Kidney (tissue), 14 donors: ENCODE data around the gene SOX5. TPM values are rescaled to one million over a fixed set of nuclear protein-coding genes. Genes with fewer than 3 reads are reported as not detected.

Experiments used
- DNase-seq, 5 donors: peaks; one replicate each; pipeline ENCODE4 v3.0.0-alpha.2; 2013 to 2020
- FAIRE-seq: peaks from 2 replicates; lab custom pipeline; 2012; peaks lifted over from hg19 to GRCh38; lab: Jason Lieb, UNC
- H3K27ac ChIP-seq, 2 donors: one replicate each; pipeline ENCODE4 v1.7.0; 2013; ENCODE audit warnings: low read depth in 2 of 2, low read length in 2 of 2, inconsistent platforms in 1 of 2
- H3K27me3 ChIP-seq: one replicate; pipeline ENCODE4 v1.7.1; 2013; ENCODE audit warnings: low read length, inconsistent platforms; ENCODE audit not compliant: control insufficient read depth, insufficient read depth
- H3K36me3 ChIP-seq, 3 donors: one replicate each; pipeline versions ENCODE4 v1.7.0 to v1.7.1; 2013; ENCODE audit warnings: low read length in 3 of 3, control low read depth in 1 of 3, inconsistent platforms in 1 of 3; ENCODE audit not compliant: insufficient read depth in 3 of 3, control insufficient read depth in 2 of 3
- H3K4me1 ChIP-seq, 3 donors: one replicate each; pipeline versions ENCODE4 v1.7.0 to v1.7.1; 2013; ENCODE audit warnings: low read length in 3 of 3, inconsistent platforms in 1 of 3, low read depth in 1 of 3; ENCODE audit not compliant: control insufficient read depth in 2 of 3, insufficient read depth in 2 of 3
- H3K4me3 ChIP-seq, 3 donors: one replicate each; pipeline versions ENCODE4 v1.7.0 to v1.8.1; 2013; ENCODE audit warnings: low read length in 3 of 3, control low read depth in 1 of 3, inconsistent platforms in 1 of 3
- H3K9ac ChIP-seq, 3 donors: one replicate each; pipeline versions ENCODE4 v1.7.0 to v1.7.1; 2013; ENCODE audit warnings: low read length in 3 of 3, control low read depth in 1 of 3, inconsistent platforms in 1 of 3
- H3K9me3 ChIP-seq, 3 donors: one replicate each; pipeline versions ENCODE4 v1.7.0 to v1.7.1; 2013; ENCODE audit warnings: low read length in 3 of 3, control low read depth in 1 of 3, inconsistent platforms in 1 of 3; ENCODE audit not compliant: control insufficient read depth in 2 of 3, insufficient read depth in 1 of 3
- intact Hi-C: fragments of 100-400 bp; cut with DNase I; formaldehyde crosslinking; loops from one replicate; pipeline ENCODE4 v1.11.1; 2022
- polyA plus RNA-seq: library from polyadenylated mRNA; stranded (reverse); fragments of 350-450 nt; fragmentation: Illumina TruSeq; extraction: RNeasy Lipid Tissue Mini Kit (QIAGEN cat#74804); gene quantifications from one replicate; pipeline ENCODE4 v1.2.3, GENCODE V29; 2014; ENCODE audit warnings: low read depth, low replicate concordance; ENCODE audit not compliant: insufficient read depth
- total RNA-seq: library from RNA; stranded (reverse); fragmentation: NEBNext Ultra II Directional; extraction: Animal tissue kit (Norgen Biotek cat#: 25700); gene quantifications from one replicate; pipeline ENCODE4 v1.2.1, GENCODE V29; 2021
- TF ChIP-seq, protein P1 (sequence below): IDR thresholded peaks from 3 replicates; pipeline ENCODE4 v1.5.1; 2012; ENCODE audit warnings: mild to moderate bottlenecking, moderate library complexity, borderline replicate concordance; ENCODE audit not compliant: insufficient read depth; ENCODE audit errors: extremely low read depth
- donor health status: control.
- donor health status: control.
- donor health status: control.
- donor health status: control.
- donor health status: control.
- donor health status: DM: yes; HTN: yes; CAD: no.
- donor health status: Normal renal cell carcinoma (clear cell type).

The SOX5 gene
- total and polyA plus RNA-seq, 2 donors from 2014 or later, result 0.54 to 10.8 TPM

DNA sequence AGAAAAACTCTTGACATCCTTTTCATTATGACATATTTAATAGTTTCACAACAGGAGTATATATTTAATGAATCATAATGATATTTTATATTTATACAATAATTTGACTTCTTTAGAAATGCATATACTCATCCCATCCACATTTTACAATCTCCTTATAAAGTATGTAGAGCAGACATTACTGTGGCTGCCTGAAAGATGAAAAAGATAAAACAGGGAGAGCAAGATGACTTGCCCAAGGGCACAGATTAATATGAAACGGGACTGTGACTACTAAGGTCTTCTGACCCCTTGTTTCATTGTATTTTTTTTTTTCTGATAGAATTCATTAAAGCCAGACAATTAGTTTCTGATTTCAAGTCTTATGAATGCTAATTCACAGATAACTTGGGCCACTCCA, 293.6 kb downstream of the SOX5 start:
- Histone ChIP-seq H3K36me3 (no peaks in the 10 kb centered on the region), H3K4me3 (no peak overlapping the region), H3K9ac (no peak overlapping the region), H3K27ac (no peak overlapping the region), H3K4me1 (no peaks in the 10 kb centered on the region), H3K27me3 (no peaks in the 10 kb centered on the region), H3K9me3 (no peaks in the 10 kb centered on the region)
- DNase-seq (no peak), FAIRE-seq (no peak)
- intact Hi-C loops, result no loop called here
- TF ChIP-seq, protein P1, sequence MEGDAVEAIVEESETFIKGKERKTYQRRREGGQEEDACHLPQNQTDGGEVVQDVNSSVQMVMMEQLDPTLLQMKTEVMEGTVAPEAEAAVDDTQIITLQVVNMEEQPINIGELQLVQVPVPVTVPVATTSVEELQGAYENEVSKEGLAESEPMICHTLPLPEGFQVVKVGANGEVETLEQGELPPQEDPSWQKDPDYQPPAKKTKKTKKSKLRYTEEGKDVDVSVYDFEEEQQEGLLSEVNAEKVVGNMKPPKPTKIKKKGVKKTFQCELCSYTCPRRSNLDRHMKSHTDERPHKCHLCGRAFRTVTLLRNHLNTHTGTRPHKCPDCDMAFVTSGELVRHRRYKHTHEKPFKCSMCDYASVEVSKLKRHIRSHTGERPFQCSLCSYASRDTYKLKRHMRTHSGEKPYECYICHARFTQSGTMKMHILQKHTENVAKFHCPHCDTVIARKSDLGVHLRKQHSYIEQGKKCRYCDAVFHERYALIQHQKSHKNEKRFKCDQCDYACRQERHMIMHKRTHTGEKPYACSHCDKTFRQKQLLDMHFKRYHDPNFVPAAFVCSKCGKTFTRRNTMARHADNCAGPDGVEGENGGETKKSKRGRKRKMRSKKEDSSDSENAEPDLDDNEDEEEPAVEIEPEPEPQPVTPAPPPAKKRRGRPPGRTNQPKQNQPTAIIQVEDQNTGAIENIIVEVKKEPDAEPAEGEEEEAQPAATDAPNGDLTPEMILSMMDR, result no peak

DNA sequence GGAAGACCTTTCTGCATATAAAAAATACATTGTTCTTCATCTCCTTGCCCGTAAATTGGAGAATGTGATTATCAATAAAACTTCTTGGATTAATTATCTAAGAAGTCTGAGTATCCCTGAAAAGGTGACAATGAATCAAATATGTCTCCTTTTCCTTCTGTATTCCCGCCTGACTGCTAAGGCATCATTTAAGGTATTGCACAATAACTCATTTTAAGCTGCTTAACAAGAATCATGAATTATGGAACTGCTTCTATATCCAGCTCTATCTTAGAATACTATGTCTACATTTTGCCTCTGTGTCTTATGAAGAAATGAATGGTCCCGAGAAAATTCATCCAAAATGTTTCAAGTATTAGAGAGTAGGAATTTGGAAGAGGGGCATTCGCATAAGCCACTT, 294.4 kb downstream of the SOX5 start:
- FAIRE-seq, result no peak
- intact Hi-C loops, result no loop called here
- TF ChIP-seq, protein P1, result no peak
- Histone ChIP-seq H3K9me3 (no peaks in the 10 kb centered on the region), H3K9ac (no peak overlapping the region), H3K36me3 (no peaks in the 10 kb centered on the region), H3K4me3 (no peak overlapping the region), H3K27ac (no peak overlapping the region), H3K4me1 (no peaks in the 10 kb centered on the region), H3K27me3 (no peaks in the 10 kb centered on the region)
- no peak for DNase-seq

DNA sequence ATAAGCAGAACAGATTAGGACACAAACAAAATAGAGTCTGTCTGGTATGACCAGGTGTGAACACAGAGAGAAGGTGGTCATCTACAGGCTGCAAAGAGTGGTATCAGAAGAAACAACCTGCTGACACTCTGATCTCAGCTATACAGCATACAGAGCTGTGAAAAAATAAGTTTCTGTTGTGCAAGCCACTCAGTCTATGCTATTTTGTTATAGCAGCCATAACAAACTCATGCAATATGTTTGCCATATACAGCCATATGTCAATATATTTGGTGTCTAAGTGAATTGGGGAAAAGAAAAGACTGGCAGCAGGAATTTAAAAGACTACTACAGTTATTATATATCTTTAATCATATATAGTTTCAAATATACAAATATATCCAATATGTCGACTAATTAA, 300.9 kb downstream of the SOX5 start:
- TF ChIP-seq, protein P1, result no peak
- FAIRE-seq, result no peak
- Histone ChIP-seq H3K4me3 (no peak overlapping the region), H3K27me3 (no peaks in the 10 kb centered on the region), H3K27ac (no peak overlapping the region), H3K9me3 (peaks cover 0 to 14% (median 0%) of the 10 kb centered on the region in 3 donors), H3K36me3 (no peaks in the 10 kb centered on the region), H3K9ac (no peak overlapping the region), H3K4me1 (no peaks in the 10 kb centered on the region)
- intact Hi-C loops, result no loop called here
- no peak for DNase-seq

DNA sequence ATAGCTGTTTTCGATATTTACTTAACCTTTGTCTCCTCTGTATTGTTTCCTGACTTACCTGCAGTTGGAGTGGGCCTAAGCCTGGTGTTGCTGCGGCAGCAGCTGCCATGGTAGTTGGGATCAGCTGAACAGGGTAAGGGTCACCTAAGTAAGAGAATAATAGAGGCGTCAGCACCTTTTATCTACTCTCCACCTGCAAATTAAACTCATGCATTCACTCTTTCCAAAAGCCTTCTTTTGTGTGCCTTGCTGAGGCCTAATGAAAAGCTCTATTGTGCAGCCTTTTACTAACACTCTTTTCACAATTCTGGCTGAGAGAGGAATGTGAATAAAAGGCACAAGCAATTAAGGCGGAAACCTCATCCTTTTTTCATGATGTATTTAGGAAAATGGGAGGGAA, 308.7 kb downstream of the SOX5 start:
- no peak for FAIRE-seq
- Histone ChIP-seq H3K9me3 (no peaks in the 10 kb centered on the region), H3K27me3 (no peaks in the 10 kb centered on the region), H3K4me1 (no peaks in the 10 kb centered on the region), H3K36me3 (no peaks in the 10 kb centered on the region), H3K27ac (no peak overlapping the region), H3K4me3 (no peak overlapping the region), H3K9ac (no peak overlapping the region)
- TF ChIP-seq, protein P1, result no peak
- DNase-seq, result no peak
- intact Hi-C loops, result no loop called here
